Adrenal gland (tissue), 5 donors: ENCODE data around the gene AMPD2.

ENCODE experiments used
- CTCF ChIP-seq, 6 experiments: fragments of 450-650 bp in 4 of 6; fragments of 200-600 bp in 2 of 6; sonication (generic) in 1 of 6; IDR thresholded peaks; 1 replicate in 5 of 6; 2 replicates in 1 of 6; pipeline versions ENCODE4 v1.5.1 to v1.8.0; 2016 to 2021; ENCODE audit warnings: antibody characterized with exemption in 6 of 6, mild to moderate bottlenecking in 2 of 6, moderate library complexity in 1 of 6
- POLR2A ChIP-seq, 2 donors: fragments of 450-650 bp; IDR thresholded peaks; one replicate each; pipeline ENCODE4 v1.6.1; 2017; ENCODE audit warnings: antibody characterized with exemption in 2 of 2, mild to moderate bottlenecking in 2 of 2, moderate library complexity in 1 of 2
- donor health status: DM: no; HTN: no; CAD: no.

- no peak for TF ChIP-seq CTCF (IDR thresholded peaks at IDR 0.05)
- TF ChIP-seq POLR2A (IDR thresholded peaks at IDR 0.05), result no peak
Measured at GRCh38 chr1:109637446-109637845, 17.8 kb downstream of the AMPD2 start.
